H1 (cell line): ENCODE data around the gene SNX2. TPM values are rescaled to one million over a fixed set of nuclear protein-coding genes. Genes with fewer than 3 reads are reported as not detected.

Source experiments
- CTCF ChIA-PET: fragments of 300-600 bp; sonication (Branson Sonifier 250); formaldehyde crosslinking; loops from one replicate; lab custom pipeline; 2021; ENCODE audit not compliant: partially characterized antibody; lab: Charles Lee
- POLR2A ChIA-PET: fragments of 300-600 bp; sonication (Branson Sonifier 250); formaldehyde crosslinking; loops from one replicate; lab custom pipeline; 2021; ENCODE audit warnings: inconsistent platforms; ENCODE audit not compliant: partially characterized antibody; lab: Charles Lee
- DNase-seq, 2 experiments: peaks; one replicate each; pipeline versions ENCODE4 v3.0.0 to v3.0.0-alpha.2; 2010 to 2022; ENCODE audit warnings: low spot score in 2 of 2, low read depth in 1 of 2, mixed read lengths in 1 of 2
- FAIRE-seq: peaks from 2 replicates; lab custom pipeline; 2011; peaks lifted over from hg19 to GRCh38; lab: Jason Lieb, UNC
- H2AFZ ChIP-seq: 2 replicates; pipeline ENCODE4 v1.8.1; 2012; ENCODE audit warnings: low read length, inconsistent platforms
- H2AK5ac ChIP-seq: 2 replicates; pipeline ENCODE4 v1.6.1; 2013; ENCODE audit warnings: low read depth, low read length
- H2BK120ac ChIP-seq: replicated peaks from 2 replicates; pipeline ENCODE3; 2013; ENCODE audit warnings: low read depth, low read length, inconsistent platforms
- H2BK12ac ChIP-seq: 2 replicates; pipeline ENCODE4 v1.6.1; 2013; ENCODE audit warnings: low read depth, low read length
- H2BK15ac ChIP-seq: 2 replicates; pipeline ENCODE4 v1.6.1; 2013; ENCODE audit warnings: low read length
- H2BK20ac ChIP-seq: 2 replicates; pipeline ENCODE4 v1.6.1; 2013; ENCODE audit warnings: low read length
- H2BK5ac ChIP-seq: 2 replicates; pipeline ENCODE4 v1.6.1; 2013; ENCODE audit warnings: low read depth, low read length
- H3K14ac ChIP-seq: 2 replicates; pipeline ENCODE4 v1.6.1; 2013; ENCODE audit warnings: inconsistent platforms; ENCODE audit not compliant: insufficient read length
- H3K18ac ChIP-seq: 2 replicates; pipeline ENCODE4 v1.6.1; 2013; ENCODE audit warnings: low read length; ENCODE audit errors: extremely low read depth
- H3K23ac ChIP-seq: 2 replicates; pipeline ENCODE4 v1.6.1; 2013; ENCODE audit warnings: inconsistent platforms; ENCODE audit not compliant: insufficient read length
- H3K23me2 ChIP-seq: 2 replicates; pipeline ENCODE4 v1.6.1; 2013; ENCODE audit warnings: low read depth, low read length
- H3K27ac ChIP-seq: 2 replicates; pipeline ENCODE4 v1.6.1; 2011; ENCODE audit warnings: low read depth, low read length, inconsistent platforms
- H3K27me3 ChIP-seq, 4 experiments: replicated peaks in 1 of 4; 1 replicate in 1 of 4; 2 replicates in 3 of 4; pipeline versions ENCODE4 v1.6.1 to v1.8.1; 2011 to 2013; ENCODE audit warnings: low read length in 3 of 4, mild to moderate bottlenecking in 3 of 4, inconsistent platforms in 2 of 4, mixed read lengths in 2 of 4, moderate library complexity in 1 of 4; ENCODE audit not compliant: control insufficient read depth in 3 of 4, insufficient read depth in 3 of 4; ENCODE audit errors: extremely low read depth in 1 of 4
- H3K36me3 ChIP-seq, 4 experiments: 2 replicates each; pipeline versions ENCODE4 v1.6.1 to v1.8.1; 2011 to 2013; ENCODE audit warnings: mild to moderate bottlenecking in 4 of 4, low read length in 3 of 4, moderate library complexity in 2 of 4, control low read depth in 1 of 4, inconsistent platforms in 1 of 4; ENCODE audit not compliant: insufficient read depth in 4 of 4, control insufficient read depth in 2 of 4
- H3K4ac ChIP-seq: replicated peaks from 2 replicates; pipeline ENCODE3; 2013; ENCODE audit warnings: low read length, low read depth, mixed read lengths, inconsistent platforms; ENCODE audit not compliant: insufficient read length
- H3K4me1 ChIP-seq, 4 experiments: replicated peaks in 1 of 4; 1 replicate in 1 of 4; 2 replicates in 3 of 4; pipeline versions ENCODE4 v1.6.1 to v1.8.1; 2011 to 2013; ENCODE audit warnings: low read length in 3 of 4, inconsistent platforms in 2 of 4, mixed read lengths in 1 of 4; ENCODE audit not compliant: insufficient read depth in 4 of 4, control insufficient read depth in 3 of 4
- H3K4me2 ChIP-seq, 2 experiments: 2 replicates each; pipeline versions ENCODE4 v1.6.1 to v1.8.1; 2011 to 2013; ENCODE audit warnings: low read depth in 2 of 2, low read length in 2 of 2, control low read depth in 1 of 2, inconsistent platforms in 1 of 2, mild to moderate bottlenecking in 1 of 2; ENCODE audit not compliant: insufficient read depth in 1 of 2
- H3K4me3 ChIP-seq, 4 experiments: fragments of 200-600, 300-600 bp in 1 of 4; sonication (generic), shearing (Covaris generic), sonication (Bioruptor Twin) in 1 of 4; 2 replicates each; pipeline versions ENCODE4 v1.5.1 to v1.8.1; 2011 to 2016; ENCODE audit warnings: low read length in 4 of 4, low read depth in 3 of 4, control low read depth in 2 of 4, inconsistent platforms in 2 of 4, mild to moderate bottlenecking in 2 of 4, mixed read lengths in 1 of 4, moderate library complexity in 1 of 4; ENCODE audit not compliant: insufficient read depth in 2 of 4; ENCODE audit errors: extremely low read depth in 1 of 4
- H3K56ac ChIP-seq: replicated peaks from 2 replicates; pipeline ENCODE3; 2013; ENCODE audit warnings: low read depth, mild to moderate bottlenecking, mixed read lengths, low read length, inconsistent platforms; ENCODE audit not compliant: insufficient read length
- H3K79me1 ChIP-seq: 2 replicates; pipeline ENCODE4 v1.6.1; 2013; ENCODE audit warnings: low read depth, low read length, control low read depth
- H3K79me2 ChIP-seq, 2 experiments: 2 replicates each; pipeline versions ENCODE4 v1.6.1 to v1.8.1; 2012 to 2013; ENCODE audit warnings: low read length in 2 of 2, mild to moderate bottlenecking in 2 of 2, inconsistent platforms in 1 of 2; ENCODE audit not compliant: insufficient read depth in 2 of 2, control insufficient read depth in 1 of 2
- H3K9ac ChIP-seq, 4 experiments: replicated peaks in 1 of 4; 1 replicate in 1 of 4; 2 replicates in 3 of 4; pipeline versions ENCODE4 v1.6.1 to v1.8.1; 2011 to 2013; ENCODE audit warnings: low read depth in 3 of 4, low read length in 3 of 4, control low read depth in 2 of 4, mild to moderate bottlenecking in 2 of 4, moderate library complexity in 2 of 4, inconsistent platforms in 1 of 4; ENCODE audit errors: extremely low read depth in 1 of 4
- H3K9me3 ChIP-seq, 2 experiments: 2 replicates each; pipeline versions ENCODE4 v1.6.1 to v1.8.1; 2012 to 2013; ENCODE audit warnings: mild to moderate bottlenecking in 2 of 2, moderate library complexity in 2 of 2, control low read depth in 1 of 2, inconsistent platforms in 1 of 2, low read depth in 1 of 2, low read length in 1 of 2, mixed read lengths in 1 of 2; ENCODE audit not compliant: insufficient read depth in 2 of 2
- H4K20me1 ChIP-seq, 2 experiments: replicated peaks in 1 of 2; 2 replicates each; pipeline versions ENCODE3 to v1.8.1; 2011 to 2013; ENCODE audit warnings: inconsistent platforms in 2 of 2, low read length in 2 of 2, mild to moderate bottlenecking in 1 of 2; ENCODE audit not compliant: insufficient read depth in 2 of 2, control insufficient read depth in 1 of 2
- H4K5ac ChIP-seq: 2 replicates; pipeline ENCODE4 v1.6.1; 2013; ENCODE audit warnings: low read length, low read depth, mixed read lengths, inconsistent platforms; ENCODE audit not compliant: insufficient read length
- H4K8ac ChIP-seq: 2 replicates; pipeline ENCODE4 v1.8.0; 2013; ENCODE audit warnings: mild to moderate bottlenecking, moderate library complexity, low read length, inconsistent platforms; ENCODE audit not compliant: insufficient read depth; ENCODE audit errors: extremely low read depth
- H4K91ac ChIP-seq: replicated peaks from 2 replicates; pipeline ENCODE3; 2013; ENCODE audit warnings: low read length, mixed read lengths, inconsistent platforms; ENCODE audit not compliant: insufficient read length
- CEBPB ChIP-seq: IDR thresholded peaks from 2 replicates; pipeline ENCODE4 v1.6.1; 2012; ENCODE audit warnings: low read depth, low read length
- CHD2 ChIP-seq: IDR thresholded peaks from 2 replicates; pipeline ENCODE4 v1.6.1; 2012; ENCODE audit warnings: low read length, improper control_type of control experiment
- EP300 ChIP-seq, 2 experiments: IDR thresholded peaks; 1 replicate in 1 of 2; 2 replicates in 1 of 2; pipeline ENCODE4 v1.6.1; 2011 to 2012; ENCODE audit warnings: low read depth in 2 of 2, low read length in 2 of 2, mild to moderate bottlenecking in 2 of 2, borderline replicate concordance in 1 of 2, inconsistent platforms in 1 of 2, moderate library complexity in 1 of 2
- POLR2A ChIP-seq, 2 experiments: IDR thresholded peaks; 1 replicate in 1 of 2; 2 replicates in 1 of 2; pipeline ENCODE4 v1.6.1; 2011; ENCODE audit warnings: low read depth in 2 of 2, low read length in 2 of 2, mild to moderate bottlenecking in 2 of 2; ENCODE audit errors: control extremely low read depth in 1 of 2
- RAD21 ChIP-seq, 2 experiments: IDR thresholded peaks in 1 of 2; conservative IDR thresholded peaks in 1 of 2; 2 replicates each; pipeline ENCODE4 v1.6.1; 2011; ENCODE audit warnings: low read depth in 2 of 2, low read length in 2 of 2, improper control_type of control experiment in 1 of 2, inconsistent platforms in 1 of 2, mild to moderate bottlenecking in 1 of 2, moderate library complexity in 1 of 2
- RBBP5 ChIP-seq: IDR thresholded peaks from 2 replicates; pipeline ENCODE4 v1.7.1; 2012; ENCODE audit warnings: low read depth, mild to moderate bottlenecking, inconsistent platforms, low read length, moderate library complexity, borderline replicate concordance
- TCF12 ChIP-seq: IDR thresholded peaks from 2 replicates; pipeline ENCODE4 v1.6.1; 2011; ENCODE audit warnings: low read depth, mild to moderate bottlenecking, low read length
- WGBS, 2 experiments: shearing (Covaris generic) in 1 of 2; methylation state at CpG; one replicate each; pipeline versions ENCODE4 v1.1.6 to v1.1.7; 2013 to 2015; ENCODE audit warnings: low lambda C conversion rate in 2 of 2, mixed read lengths in 2 of 2, inconsistent platforms in 1 of 2, low coverage in 1 of 2, missing lambda C conversion rate in 1 of 2; ENCODE audit not compliant: insufficient replicate concordance in 2 of 2, insufficient coverage in 1 of 2, insufficient read length in 1 of 2; ENCODE audit errors: extremely low coverage in 1 of 2, missing lambda C conversion rate in 1 of 2; 5-methylcytosine and 5-hydroxymethylcytosine counted together
- polyA plus RNA-seq, 7 experiments: library from polyadenylated mRNA; depleted of rRNA in 3 of 7; stranded (reverse) in 5 of 7; unstranded in 2 of 7; fragments of >200 nt in 5 of 7; fragments of 200-250 nt in 2 of 7; gene quantifications; 1 replicate in 5 of 7; 2 replicates in 1 of 7; 4 replicates in 1 of 7; pipeline versions ENCODE4 v1.2.1 to v1.2.3, GENCODE V29; 2011 to 2013; ENCODE audit warnings: missing spikeins in 2 of 7, mixed read lengths in 2 of 7
- total RNA-seq: library from RNA; stranded (reverse); fragmentation: NEBNext Ultra II Directional; extraction: Animal tissue kit (Norgen Biotek cat#: 25700); gene quantifications from 2 replicates; pipeline ENCODE4 v1.2.1, GENCODE V29; 2021

SNX2 gene
- total and polyA plus RNA-seq, 2 of the 8 experiments (the other 6 are each of a cell fraction or from before 2014, with no cell fraction given), result 51.0 to 61.2 TPM

DNA sequence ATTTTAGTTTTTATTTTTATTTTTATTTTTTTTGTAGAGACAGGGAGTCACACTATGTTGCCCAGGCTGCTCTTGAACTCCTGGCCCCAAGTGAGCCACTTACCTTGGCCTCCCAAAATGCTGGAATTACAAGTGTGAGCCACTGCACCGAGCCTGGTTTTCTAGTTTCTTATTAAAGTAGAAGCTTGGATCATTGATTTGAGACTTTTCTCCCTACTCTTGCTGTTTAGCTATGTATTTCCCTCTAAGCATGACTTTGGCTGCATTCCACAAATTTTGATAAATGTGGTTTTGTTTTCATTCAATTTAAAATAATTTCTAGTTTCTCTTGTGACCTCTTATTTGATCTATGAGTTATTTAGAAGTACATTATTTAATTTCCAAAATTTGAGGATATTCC is 10.4 kb downstream of the SNX2 start:
- Histone ChIP-seq H4K91ac (no peak overlapping the region), H3K56ac (no peak overlapping the region), H3K4ac (no peak overlapping the region), H3K27me3 (no peaks in the 10 kb centered on the region), H3K4me1 (peaks cover 0 to 5% (median 2%) of the 10 kb centered on the region in 4 experiments; a peak in 3 of 7 replicates), H3K79me1 (0 out of 2 replicates have a peak, but pooled peaks cover 2% of the 10 kb centered on the region), H3K27ac (no peak overlapping the region), H3K36me3 (no peaks in the 10 kb centered on the region; a peak in 1 of 8 replicates), H3K79me2 (peaks cover 0 to 90% of the 10 kb centered on the region in 2 experiments; a peak in 3 of 4 replicates), H2BK120ac (no peak overlapping the region), H2BK15ac (no peak overlapping the region), H4K5ac (no peak overlapping the region), H3K23ac (no peak overlapping the region), H2BK5ac (no peak overlapping the region), H3K9me3 (no peaks in the 10 kb centered on the region; a peak in 1 of 4 replicates), H2AK5ac (no peak overlapping the region), H4K8ac (no peak overlapping the region), H4K20me1 (no peaks in the 10 kb centered on the region), H3K4me3 (no peak overlapping the region), H2BK12ac (no peak overlapping the region), H3K4me2 (no peak overlapping the region), H3K23me2 (peaks cover 2% of the 10 kb centered on the region; the same call in 1 of the 2 replicates), H3K18ac (no peak overlapping the region), H2BK20ac (no peak overlapping the region), H2AFZ (no peak overlapping the region), H3K14ac (no peak overlapping the region), H3K9ac (no peak overlapping the region)
- DNase-seq, result no peak
- FAIRE-seq, result no peak
- WGBS, 2 experiments, result 94% methylated on average over 1 of the region's 1 CpG; no CpG with 5 or more reads in 1 of the 2 experiments
- CTCF ChIA-PET, result interaction anchor here (0.6 to 2.2 kb wide), 2 partner anchors 10 to 539 kb away, joined by 3 to 6 read pairs; partner anchors contain the start of gene SNX2
- POLR2A ChIA-PET, result interaction anchor here (2.4 kb wide), 1 partner anchor 10 kb away, joined by 10 read pairs; the partner anchor contains the start of gene SNX2
- no peak for TF ChIP-seq TCF12
- no peak for TF ChIP-seq CHD2
- TF ChIP-seq POLR2A (IDR thresholded peaks at IDR 0.05; ENCODE audit: control extremely low read depth in 1 of 2, low read depth in 2 of 2, low read length in 2 of 2), result no peak
- no peak for TF ChIP-seq RBBP5
- no peak for TF ChIP-seq EP300 (IDR thresholded peaks at IDR 0.05; ENCODE audit: borderline replicate concordance in 1 of 2, low read depth in 2 of 2, low read length in 2 of 2)
- TF ChIP-seq CEBPB, result no peak
- no peak for TF ChIP-seq RAD21 (IDR thresholded peaks at IDR 0.05 in 1 of 2, conservative IDR thresholded peaks at IDR 0.05 in 1 of 2; ENCODE audit: low read depth in 2 of 2, low read length in 2 of 2)
